Loucy (cell line): ENCODE measurements around the gene KLHL4.
"Not testable (repeated sequence)": the region's sequence is repeated elsewhere in the genome, so short reads cannot be mapped to it uniquely, and the experiment has no call there.

Experiments
- CTCF ChIP-seq: fragments of 200-600 bp; sonication (generic); conservative IDR thresholded peaks from 2 replicates; pipeline ENCODE4 v1.5.1; 2014; ENCODE audit warnings: mild to moderate bottlenecking, antibody characterized with exemption, low read length
- EZH2phosphoT487 ChIP-seq: fragments of 200-600 bp; IDR thresholded peaks from 2 replicates; pipeline ENCODE4 v1.6.1; 2018; ENCODE audit warnings: antibody characterized with exemption, mild to moderate bottlenecking, moderate library complexity, borderline replicate concordance

DNA sequence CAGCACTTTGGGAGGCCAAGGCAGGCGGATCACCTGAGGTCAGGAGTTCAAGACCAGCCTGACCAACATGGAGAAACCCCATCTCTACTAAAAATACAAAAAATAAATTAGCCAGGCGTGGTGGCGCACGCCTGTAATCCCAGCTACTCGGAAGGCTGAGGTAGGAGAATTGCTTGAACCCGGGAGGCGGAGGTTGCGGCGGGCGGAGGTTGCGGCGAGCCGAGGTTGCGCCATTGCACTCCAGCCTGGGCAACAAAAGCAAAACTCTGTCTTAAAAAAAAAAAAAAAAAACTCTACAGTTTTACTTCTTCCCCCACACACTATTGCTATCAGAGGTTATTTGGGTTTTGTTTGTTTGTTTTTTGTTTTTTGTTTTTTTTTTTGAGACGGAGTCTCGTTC lies 38.9 kb upstream of the KLHL4 start:
- not testable (repeated sequence) for TF ChIP-seq EZH2phosphoT487, CTCF
